H1 (cell line): Measurements from ENCODE around the gene FAM167B. TPM values are rescaled to one million over a fixed set of nuclear protein-coding genes. Genes with fewer than 3 reads are reported as not detected.

ENCODE experiments used
- RNF2 ChIP-seq: fragments of 200-900, 300-1000 bp; sonication (generic); IDR thresholded peaks from 2 replicates; pipeline ENCODE4 v1.7.1; 2016; ENCODE audit warnings: borderline replicate concordance, low read depth, mild to moderate bottlenecking, antibody characterized with exemption, low read length; ENCODE audit not compliant: poor library complexity, severe bottlenecking; ENCODE audit errors: missing control alignments
- TCF12 ChIP-seq: IDR thresholded peaks from 2 replicates; pipeline ENCODE4 v1.6.1; 2011; ENCODE audit warnings: low read depth, mild to moderate bottlenecking, low read length
- polyA plus RNA-seq, 7 experiments: library from polyadenylated mRNA; depleted of rRNA in 3 of 7; stranded (reverse) in 5 of 7; unstranded in 2 of 7; fragments of >200 nt in 5 of 7; fragments of 200-250 nt in 2 of 7; gene quantifications; 1 replicate in 5 of 7; 2 replicates in 1 of 7; 4 replicates in 1 of 7; pipeline versions ENCODE4 v1.2.1 to v1.2.3, GENCODE V29; 2011 to 2013; ENCODE audit warnings: missing spikeins in 2 of 7, mixed read lengths in 2 of 7
- total RNA-seq: library from RNA; stranded (reverse); fragmentation: NEBNext Ultra II Directional; extraction: Animal tissue kit (Norgen Biotek cat#: 25700); gene quantifications from 2 replicates; pipeline ENCODE4 v1.2.1, GENCODE V29; 2021
- TF ChIP-seq, protein P1 (sequence below): IDR thresholded peaks from 2 replicates; pipeline ENCODE4 v1.6.1; 2012; ENCODE audit warnings: inconsistent platforms

The FAM167B gene
- total and polyA plus RNA-seq, 2 of the 8 experiments (the other 6 are each of a cell fraction or from before 2014, with no cell fraction given): 2.8 to 3.9 TPM

DNA sequence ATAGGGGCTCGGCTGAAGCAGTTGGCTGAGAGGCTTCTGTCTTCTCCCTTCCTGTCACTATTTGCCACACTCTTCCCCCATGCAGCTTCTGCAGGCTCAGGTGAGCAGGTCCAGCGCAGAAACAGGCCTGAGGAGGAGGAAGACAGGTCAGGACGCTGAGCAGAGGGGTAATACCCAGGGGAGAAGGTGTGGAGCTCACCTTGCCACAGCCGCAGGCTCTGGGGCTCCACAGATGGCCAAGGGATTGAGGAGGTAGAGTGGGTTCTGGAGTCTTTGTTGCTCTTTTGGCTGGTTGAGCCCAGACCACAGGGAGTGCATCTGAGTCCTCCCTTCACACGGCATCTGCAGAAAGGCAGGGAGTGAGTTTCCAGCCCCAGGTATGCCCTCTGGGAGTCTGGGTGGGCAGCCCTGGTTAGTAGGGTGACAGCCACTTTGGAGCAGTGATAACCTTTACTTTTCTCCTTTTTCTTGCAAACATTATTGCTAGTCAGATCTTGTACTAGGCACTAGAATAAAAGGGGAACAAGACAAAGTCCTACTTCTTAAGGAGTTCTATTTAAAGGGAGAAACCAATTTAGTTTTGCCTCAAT lies 15.1 kb upstream of the FAM167B start (continued):
- TF ChIP-seq TCF12 (no peak), RNF2 (no peak)
- TF ChIP-seq, protein P1, sequence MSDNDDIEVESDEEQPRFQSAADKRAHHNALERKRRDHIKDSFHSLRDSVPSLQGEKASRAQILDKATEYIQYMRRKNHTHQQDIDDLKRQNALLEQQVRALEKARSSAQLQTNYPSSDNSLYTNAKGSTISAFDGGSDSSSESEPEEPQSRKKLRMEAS: no peak
